WTC11 (cell line): ENCODE results near the gene APOL6. TPM values are rescaled to one million over a fixed set of nuclear protein-coding genes. Genes with fewer than 3 reads are reported as not detected.

ENCODE experiments used
- ATAC-seq: fragments of 200-7000 bp; cut with Tn5 transposase; 2 replicates; pipeline ENCODE4 v1.10.0; 2021; ENCODE audit warnings: mild to moderate bottlenecking, moderate library complexity
- CTCF ChIA-PET: fragments of 300-600 bp; sonication (Branson Sonifier 250); formaldehyde crosslinking; loops from one replicate; lab custom pipeline; 2021; ENCODE audit warnings: antibody characterized with exemption; lab: Charles Lee
- POLR2A ChIA-PET: fragments of 350-600 bp; sonication (Branson Sonifier 250); formaldehyde crosslinking; loops from one replicate; lab custom pipeline; 2021; ENCODE audit warnings: antibody characterized with exemption; lab: Charles Lee
- DNase-seq: peaks from one replicate; pipeline ENCODE4 v3.0.0; 2021; ENCODE audit warnings: low spot score
- H3K27ac Mint-ChIP-seq: 2 replicates; pipeline ENCODE4 v1.8.0; 2021; ENCODE audit warnings: mixed read lengths
- H3K27me3 Mint-ChIP-seq: 2 replicates; pipeline ENCODE4 v1.8.0; 2021; ENCODE audit warnings: low read depth, mild to moderate bottlenecking, moderate library complexity, mixed read lengths
- H3K36me3 Mint-ChIP-seq: 2 replicates; pipeline ENCODE4 v1.8.0; 2021; ENCODE audit warnings: mixed read lengths
- H3K4me1 Mint-ChIP-seq: 2 replicates; pipeline ENCODE4 v1.8.0; 2022; ENCODE audit warnings: mixed read lengths
- H3K4me3 Mint-ChIP-seq: 2 replicates; pipeline ENCODE4 v1.8.0; 2021; ENCODE audit warnings: mild to moderate bottlenecking, moderate library complexity, mixed read lengths
- H3K9me3 Mint-ChIP-seq: 2 replicates; pipeline ENCODE4 v1.8.0; 2021; ENCODE audit warnings: mixed read lengths
- JAZF1 ChIP-seq: fragments of 250-450 bp; sonication (Bioruptor Pico); IDR thresholded peaks from 2 replicates; pipeline ENCODE4 v1.9.0; 2021; ENCODE audit warnings: moderate library complexity, mild to moderate bottlenecking, inconsistent platforms
- NR2C2 ChIP-seq: sonication (generic); formaldehyde crosslinking; IDR thresholded peaks from 2 replicates; pipeline ENCODE4 v1.8.0; 2022; ENCODE audit warnings: mild to moderate bottlenecking, missing genetic modification reagents
- PRRX2 ChIP-seq: fragments of 250-450 bp; sonication (Bioruptor Pico); IDR thresholded peaks from 2 replicates; pipeline ENCODE4 v1.8.0; 2021; ENCODE audit warnings: mild to moderate bottlenecking
- RELA ChIP-seq: sonication (generic); formaldehyde crosslinking; IDR thresholded peaks from 2 replicates; pipeline ENCODE4 v1.8.1; 2022; ENCODE audit warnings: missing genetic modification reagents, mild to moderate bottlenecking, borderline replicate concordance
- SP1 ChIP-seq: sonication (generic); formaldehyde crosslinking; conservative IDR thresholded peaks from 2 replicates; pipeline ENCODE4 v1.8.1; 2022; ENCODE audit warnings: missing genetic modification reagents
- ZNF138 ChIP-seq: sonication (generic); formaldehyde crosslinking; conservative IDR thresholded peaks from 2 replicates; pipeline ENCODE4 v1.8.1; 2022; ENCODE audit warnings: mild to moderate bottlenecking, moderate library complexity, missing genetic modification reagents
- ZNF219 ChIP-seq: sonication (generic); formaldehyde crosslinking; IDR thresholded peaks from 2 replicates; pipeline ENCODE4 v1.8.0; 2023; ENCODE audit warnings: missing genetic modification reagents, mild to moderate bottlenecking, borderline replicate concordance
- ZNF396 ChIP-seq: fragments of 250-450 bp; sonication (Bioruptor Pico); IDR thresholded peaks from 2 replicates; pipeline ENCODE4 v1.8.0; 2021; ENCODE audit warnings: mild to moderate bottlenecking, moderate library complexity, borderline replicate concordance
- total RNA-seq: library from RNA; stranded (reverse); gene quantifications from 3 replicates; pipeline ENCODE4 v1.2.3, GENCODE V29; 2021
- TF ChIP-seq, protein P1 (sequence below): sonication (generic); formaldehyde crosslinking; IDR thresholded peaks from 2 replicates; pipeline ENCODE4 v1.8.0; 2023; ENCODE audit warnings: missing genetic modification reagents, mild to moderate bottlenecking, borderline replicate concordance
- TF ChIP-seq, protein P2 (sequence below): sonication (generic); formaldehyde crosslinking; IDR thresholded peaks from 2 replicates; pipeline ENCODE4 v1.8.0; 2022; ENCODE audit warnings: missing genetic modification reagents
- TF ChIP-seq, protein P3 (sequence below): sonication (generic); formaldehyde crosslinking; IDR thresholded peaks from 2 replicates; pipeline ENCODE4 v1.8.0; 2022; ENCODE audit warnings: mild to moderate bottlenecking, missing genetic modification reagents
- TF ChIP-seq, protein P4 (sequence below): sonication (generic); formaldehyde crosslinking; IDR thresholded peaks from 2 replicates; pipeline ENCODE4 v1.8.1; 2023; ENCODE audit warnings: mild to moderate bottlenecking, moderate library complexity, missing genetic modification reagents
- TF ChIP-seq, protein P5 (sequence below): sonication (generic); formaldehyde crosslinking; IDR thresholded peaks from 2 replicates; pipeline ENCODE4 v1.8.1; 2023; ENCODE audit warnings: mild to moderate bottlenecking, missing genetic modification reagents, moderate library complexity
- TF ChIP-seq, protein P6 (sequence below): fragments of 250-450 bp; sonication (Bioruptor Pico); IDR thresholded peaks from 2 replicates; pipeline ENCODE4 v1.9.0; 2021; ENCODE audit warnings: mild to moderate bottlenecking
- TF ChIP-seq, protein P7 (sequence below): fragments of 250-450 bp; sonication (Bioruptor Pico); IDR thresholded peaks from 2 replicates; pipeline ENCODE4 v1.8.0; 2021; ENCODE audit warnings: mild to moderate bottlenecking
- TF ChIP-seq, protein P8 (sequence below): sonication (generic); formaldehyde crosslinking; conservative IDR thresholded peaks from 2 replicates; pipeline ENCODE4 v1.8.1; 2022; ENCODE audit warnings: mild to moderate bottlenecking, missing genetic modification reagents
- TF ChIP-seq, protein P9 (sequence below): sonication (generic); formaldehyde crosslinking; IDR thresholded peaks from 2 replicates; pipeline ENCODE4 v1.8.1; 2022; ENCODE audit warnings: mild to moderate bottlenecking, missing genetic modification reagents, moderate library complexity, borderline replicate concordance

APOL6 gene
- total RNA-seq, 1 experiment from 2014 or later = 0.17 TPM

DNA sequence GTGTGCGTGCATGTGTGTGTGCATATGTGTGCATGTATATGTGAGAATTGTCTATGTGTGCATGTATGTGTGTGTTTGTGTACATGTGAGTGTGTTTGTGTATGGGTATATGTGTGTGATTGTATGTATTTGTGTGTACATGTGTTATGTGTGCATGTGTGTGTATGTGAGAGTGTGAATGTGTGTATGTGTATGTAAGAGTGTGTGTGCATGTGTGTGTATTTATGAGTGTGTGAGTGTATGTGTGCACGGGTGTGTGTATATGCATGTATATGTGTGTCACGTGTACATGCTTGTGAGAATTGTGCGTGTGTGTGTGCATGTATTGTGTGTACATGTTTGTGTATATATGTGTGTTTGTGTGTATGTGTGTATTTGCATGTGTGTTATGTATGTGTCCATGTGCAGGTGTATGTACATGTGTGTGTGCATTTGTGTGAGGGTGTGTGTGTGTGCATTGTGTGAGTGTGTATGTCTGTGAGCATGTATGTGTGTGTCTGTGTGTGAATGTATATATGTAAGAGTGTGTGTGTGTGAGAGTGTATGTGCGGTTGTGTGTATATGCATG is 47.1 kb upstream of the APOL6 start:
- POLR2A ChIA-PET = no interaction called here
- CTCF ChIA-PET = no interaction called here
- DNase-seq = no peak
- no peak for ATAC-seq
- Mint-ChIP-seq H3K4me3 (no peak overlapping the region), H3K27ac (no peak overlapping the region), H3K4me1 (no peaks in the 10 kb centered on the region), H3K36me3 (no peaks in the 10 kb centered on the region), H3K27me3 (0 out of 2 replicates have a peak, but pooled peaks cover 2% of the 10 kb centered on the region), H3K9me3 (no peaks in the 10 kb centered on the region)
- TF ChIP-seq PRRX2 (CRISPR knock-in tag) (no peak), ZNF219 (no peak), ZNF396 (no peak)
- TF ChIP-seq, protein P1, sequence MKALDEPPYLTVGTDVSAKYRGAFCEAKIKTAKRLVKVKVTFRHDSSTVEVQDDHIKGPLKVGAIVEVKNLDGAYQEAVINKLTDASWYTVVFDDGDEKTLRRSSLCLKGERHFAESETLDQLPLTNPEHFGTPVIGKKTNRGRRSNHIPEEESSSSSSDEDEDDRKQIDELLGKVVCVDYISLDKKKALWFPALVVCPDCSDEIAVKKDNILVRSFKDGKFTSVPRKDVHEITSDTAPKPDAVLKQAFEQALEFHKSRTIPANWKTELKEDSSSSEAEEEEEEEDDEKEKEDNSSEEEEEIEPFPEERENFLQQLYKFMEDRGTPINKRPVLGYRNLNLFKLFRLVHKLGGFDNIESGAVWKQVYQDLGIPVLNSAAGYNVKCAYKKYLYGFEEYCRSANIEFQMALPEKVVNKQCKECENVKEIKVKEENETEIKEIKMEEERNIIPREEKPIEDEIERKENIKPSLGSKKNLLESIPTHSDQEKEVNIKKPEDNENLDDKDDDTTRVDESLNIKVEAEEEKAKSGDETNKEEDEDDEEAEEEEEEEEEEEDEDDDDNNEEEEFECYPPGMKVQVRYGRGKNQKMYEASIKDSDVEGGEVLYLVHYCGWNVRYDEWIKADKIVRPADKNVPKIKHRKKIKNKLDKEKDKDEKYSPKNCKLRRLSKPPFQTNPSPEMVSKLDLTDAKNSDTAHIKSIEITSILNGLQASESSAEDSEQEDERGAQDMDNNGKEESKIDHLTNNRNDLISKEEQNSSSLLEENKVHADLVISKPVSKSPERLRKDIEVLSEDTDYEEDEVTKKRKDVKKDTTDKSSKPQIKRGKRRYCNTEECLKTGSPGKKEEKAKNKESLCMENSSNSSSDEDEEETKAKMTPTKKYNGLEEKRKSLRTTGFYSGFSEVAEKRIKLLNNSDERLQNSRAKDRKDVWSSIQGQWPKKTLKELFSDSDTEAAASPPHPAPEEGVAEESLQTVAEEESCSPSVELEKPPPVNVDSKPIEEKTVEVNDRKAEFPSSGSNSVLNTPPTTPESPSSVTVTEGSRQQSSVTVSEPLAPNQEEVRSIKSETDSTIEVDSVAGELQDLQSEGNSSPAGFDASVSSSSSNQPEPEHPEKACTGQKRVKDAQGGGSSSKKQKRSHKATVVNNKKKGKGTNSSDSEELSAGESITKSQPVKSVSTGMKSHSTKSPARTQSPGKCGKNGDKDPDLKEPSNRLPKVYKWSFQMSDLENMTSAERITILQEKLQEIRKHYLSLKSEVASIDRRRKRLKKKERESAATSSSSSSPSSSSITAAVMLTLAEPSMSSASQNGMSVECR (CRISPR knock-in tag) = no peak
- TF ChIP-seq, protein P2, sequence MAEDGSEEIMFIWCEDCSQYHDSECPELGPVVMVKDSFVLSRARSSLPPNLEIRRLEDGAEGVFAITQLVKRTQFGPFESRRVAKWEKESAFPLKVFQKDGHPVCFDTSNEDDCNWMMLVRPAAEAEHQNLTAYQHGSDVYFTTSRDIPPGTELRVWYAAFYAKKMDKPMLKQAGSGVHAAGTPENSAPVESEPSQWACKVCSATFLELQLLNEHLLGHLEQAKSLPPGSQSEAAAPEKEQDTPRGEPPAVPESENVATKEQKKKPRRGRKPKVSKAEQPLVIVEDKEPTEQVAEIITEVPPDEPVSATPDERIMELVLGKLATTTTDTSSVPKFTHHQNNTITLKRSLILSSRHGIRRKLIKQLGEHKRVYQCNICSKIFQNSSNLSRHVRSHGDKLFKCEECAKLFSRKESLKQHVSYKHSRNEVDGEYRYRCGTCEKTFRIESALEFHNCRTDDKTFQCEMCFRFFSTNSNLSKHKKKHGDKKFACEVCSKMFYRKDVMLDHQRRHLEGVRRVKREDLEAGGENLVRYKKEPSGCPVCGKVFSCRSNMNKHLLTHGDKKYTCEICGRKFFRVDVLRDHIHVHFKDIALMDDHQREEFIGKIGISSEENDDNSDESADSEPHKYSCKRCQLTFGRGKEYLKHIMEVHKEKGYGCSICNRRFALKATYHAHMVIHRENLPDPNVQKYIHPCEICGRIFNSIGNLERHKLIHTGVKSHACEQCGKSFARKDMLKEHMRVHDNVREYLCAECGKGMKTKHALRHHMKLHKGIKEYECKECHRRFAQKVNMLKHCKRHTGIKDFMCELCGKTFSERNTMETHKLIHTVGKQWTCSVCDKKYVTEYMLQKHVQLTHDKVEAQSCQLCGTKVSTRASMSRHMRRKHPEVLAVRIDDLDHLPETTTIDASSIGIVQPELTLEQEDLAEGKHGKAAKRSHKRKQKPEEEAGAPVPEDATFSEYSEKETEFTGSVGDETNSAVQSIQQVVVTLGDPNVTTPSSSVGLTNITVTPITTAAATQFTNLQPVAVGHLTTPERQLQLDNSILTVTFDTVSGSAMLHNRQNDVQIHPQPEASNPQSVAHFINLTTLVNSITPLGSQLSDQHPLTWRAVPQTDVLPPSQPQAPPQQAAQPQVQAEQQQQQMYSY (CRISPR knock-in tag) = no peak
- TF ChIP-seq, protein P3, sequence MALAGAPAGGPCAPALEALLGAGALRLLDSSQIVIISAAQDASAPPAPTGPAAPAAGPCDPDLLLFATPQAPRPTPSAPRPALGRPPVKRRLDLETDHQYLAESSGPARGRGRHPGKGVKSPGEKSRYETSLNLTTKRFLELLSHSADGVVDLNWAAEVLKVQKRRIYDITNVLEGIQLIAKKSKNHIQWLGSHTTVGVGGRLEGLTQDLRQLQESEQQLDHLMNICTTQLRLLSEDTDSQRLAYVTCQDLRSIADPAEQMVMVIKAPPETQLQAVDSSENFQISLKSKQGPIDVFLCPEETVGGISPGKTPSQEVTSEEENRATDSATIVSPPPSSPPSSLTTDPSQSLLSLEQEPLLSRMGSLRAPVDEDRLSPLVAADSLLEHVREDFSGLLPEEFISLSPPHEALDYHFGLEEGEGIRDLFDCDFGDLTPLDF (CRISPR knock-in tag) = no peak

DNA sequence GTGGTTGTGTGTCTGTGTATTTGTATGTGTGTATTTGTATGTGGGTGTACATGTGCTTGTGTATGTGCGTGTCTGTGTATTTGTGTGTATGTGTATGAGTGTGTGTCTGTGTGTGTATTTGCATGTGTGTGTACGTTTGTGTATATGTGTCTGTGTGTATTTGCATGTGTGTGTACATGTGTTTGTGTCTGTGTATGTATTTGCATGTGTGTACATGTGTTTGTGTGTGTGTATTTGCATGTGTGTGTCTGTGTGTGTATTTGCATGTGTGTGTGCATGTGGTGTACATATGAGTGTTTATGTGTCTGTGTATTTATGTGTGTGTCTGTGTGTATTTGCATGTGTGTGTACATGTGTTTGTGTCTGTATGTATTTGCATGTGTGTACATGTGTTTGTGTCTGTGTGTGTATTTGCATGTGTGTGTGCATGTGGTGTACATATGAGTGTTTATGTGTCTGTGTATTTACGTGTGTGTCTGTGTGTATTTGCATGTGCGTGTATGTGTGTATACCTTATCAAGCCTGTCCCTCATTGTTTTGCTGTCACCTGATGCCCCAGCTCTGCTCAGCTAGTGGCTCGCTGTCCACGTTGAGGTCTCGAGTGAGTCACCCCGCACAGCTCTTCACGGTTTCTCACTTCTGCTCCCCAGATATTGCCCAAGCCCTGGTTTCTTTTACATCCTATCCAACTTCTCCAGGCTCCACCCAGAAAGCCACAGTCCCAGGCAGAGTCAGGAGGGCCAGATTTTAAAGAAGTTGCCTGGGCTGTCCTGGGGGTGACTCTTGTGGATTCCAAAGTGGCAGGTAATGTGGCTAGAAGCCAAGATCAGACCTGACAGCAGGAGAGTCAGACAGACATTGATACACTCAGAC is 46.3 kb upstream of the APOL6 start:
- ChIA-PET POLR2A (no interaction called here), CTCF (interaction anchor here (0.9 kb wide), 1 partner anchor 171 kb away, joined by 4 read pairs; no protein-coding TSS in a partner anchor)
- H3K27ac Mint-ChIP-seq = no peak overlapping the region
- DNase-seq = no peak
- no peak overlapping the region for H3K4me3 Mint-ChIP-seq
- no peaks in the 10 kb centered on the region for H3K27me3 Mint-ChIP-seq
- H3K4me1 Mint-ChIP-seq = no peaks in the 10 kb centered on the region
- H3K36me3 Mint-ChIP-seq = no peaks in the 10 kb centered on the region
- no peaks in the 10 kb centered on the region for H3K9me3 Mint-ChIP-seq
- no peak for ATAC-seq
- TF ChIP-seq, protein P4, sequence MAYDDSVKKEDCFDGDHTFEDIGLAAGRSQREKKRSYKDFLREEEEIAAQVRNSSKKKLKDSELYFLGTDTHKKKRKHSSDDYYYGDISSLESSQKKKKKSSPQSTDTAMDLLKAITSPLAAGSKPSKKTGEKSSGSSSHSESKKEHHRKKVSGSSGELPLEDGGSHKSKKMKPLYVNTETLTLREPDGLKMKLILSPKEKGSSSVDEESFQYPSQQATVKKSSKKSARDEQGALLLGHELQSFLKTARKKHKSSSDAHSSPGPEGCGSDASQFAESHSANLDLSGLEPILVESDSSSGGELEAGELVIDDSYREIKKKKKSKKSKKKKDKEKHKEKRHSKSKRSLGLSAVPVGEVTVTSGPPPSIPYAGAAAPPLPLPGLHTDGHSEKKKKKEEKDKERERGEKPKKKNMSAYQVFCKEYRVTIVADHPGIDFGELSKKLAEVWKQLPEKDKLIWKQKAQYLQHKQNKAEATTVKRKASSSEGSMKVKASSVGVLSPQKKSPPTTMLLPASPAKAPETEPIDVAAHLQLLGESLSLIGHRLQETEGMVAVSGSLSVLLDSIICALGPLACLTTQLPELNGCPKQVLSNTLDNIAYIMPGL (CRISPR knock-in tag) = no peak
- TF ChIP-seq PRRX2 (CRISPR knock-in tag) = no peak
- TF ChIP-seq SP1 (CRISPR knock-in tag) = no peak
- no peak for TF ChIP-seq NR2C2 (CRISPR knock-in tag)
- TF ChIP-seq, protein P5, sequence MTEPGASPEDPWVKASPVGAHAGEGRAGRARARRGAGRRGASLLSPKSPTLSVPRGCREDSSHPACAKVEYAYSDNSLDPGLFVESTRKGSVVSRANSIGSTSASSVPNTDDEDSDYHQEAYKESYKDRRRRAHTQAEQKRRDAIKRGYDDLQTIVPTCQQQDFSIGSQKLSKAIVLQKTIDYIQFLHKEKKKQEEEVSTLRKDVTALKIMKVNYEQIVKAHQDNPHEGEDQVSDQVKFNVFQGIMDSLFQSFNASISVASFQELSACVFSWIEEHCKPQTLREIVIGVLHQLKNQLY (CRISPR knock-in tag) = no peak
- TF ChIP-seq, protein P6, sequence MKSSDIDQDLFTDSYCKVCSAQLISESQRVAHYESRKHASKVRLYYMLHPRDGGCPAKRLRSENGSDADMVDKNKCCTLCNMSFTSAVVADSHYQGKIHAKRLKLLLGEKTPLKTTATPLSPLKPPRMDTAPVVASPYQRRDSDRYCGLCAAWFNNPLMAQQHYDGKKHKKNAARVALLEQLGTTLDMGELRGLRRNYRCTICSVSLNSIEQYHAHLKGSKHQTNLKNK (CRISPR knock-in tag) = no peak
- TF ChIP-seq, protein P7, sequence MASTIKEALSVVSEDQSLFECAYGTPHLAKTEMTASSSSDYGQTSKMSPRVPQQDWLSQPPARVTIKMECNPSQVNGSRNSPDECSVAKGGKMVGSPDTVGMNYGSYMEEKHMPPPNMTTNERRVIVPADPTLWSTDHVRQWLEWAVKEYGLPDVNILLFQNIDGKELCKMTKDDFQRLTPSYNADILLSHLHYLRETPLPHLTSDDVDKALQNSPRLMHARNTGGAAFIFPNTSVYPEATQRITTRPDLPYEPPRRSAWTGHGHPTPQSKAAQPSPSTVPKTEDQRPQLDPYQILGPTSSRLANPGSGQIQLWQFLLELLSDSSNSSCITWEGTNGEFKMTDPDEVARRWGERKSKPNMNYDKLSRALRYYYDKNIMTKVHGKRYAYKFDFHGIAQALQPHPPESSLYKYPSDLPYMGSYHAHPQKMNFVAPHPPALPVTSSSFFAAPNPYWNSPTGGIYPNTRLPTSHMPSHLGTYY (CRISPR knock-in tag) = no peak
- TF ChIP-seq, protein P8, sequence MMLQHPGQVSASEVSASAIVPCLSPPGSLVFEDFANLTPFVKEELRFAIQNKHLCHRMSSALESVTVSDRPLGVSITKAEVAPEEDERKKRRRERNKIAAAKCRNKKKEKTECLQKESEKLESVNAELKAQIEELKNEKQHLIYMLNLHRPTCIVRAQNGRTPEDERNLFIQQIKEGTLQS (CRISPR knock-in tag) = no peak
- no peak for TF ChIP-seq ZNF138 (CRISPR knock-in tag)
- TF ChIP-seq JAZF1 (CRISPR knock-in tag) = no peak
- TF ChIP-seq, protein P9, sequence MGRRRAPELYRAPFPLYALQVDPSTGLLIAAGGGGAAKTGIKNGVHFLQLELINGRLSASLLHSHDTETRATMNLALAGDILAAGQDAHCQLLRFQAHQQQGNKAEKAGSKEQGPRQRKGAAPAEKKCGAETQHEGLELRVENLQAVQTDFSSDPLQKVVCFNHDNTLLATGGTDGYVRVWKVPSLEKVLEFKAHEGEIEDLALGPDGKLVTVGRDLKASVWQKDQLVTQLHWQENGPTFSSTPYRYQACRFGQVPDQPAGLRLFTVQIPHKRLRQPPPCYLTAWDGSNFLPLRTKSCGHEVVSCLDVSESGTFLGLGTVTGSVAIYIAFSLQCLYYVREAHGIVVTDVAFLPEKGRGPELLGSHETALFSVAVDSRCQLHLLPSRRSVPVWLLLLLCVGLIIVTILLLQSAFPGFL (CRISPR knock-in tag) = no peak
- no peak for TF ChIP-seq RELA (CRISPR knock-in tag)
